Loucy (cell line): ENCODE results near the gene KRT31.

Experiments
- EZH2phosphoT487 ChIP-seq: fragments of 200-600 bp; IDR thresholded peaks from 2 replicates; pipeline ENCODE4 v1.6.1; 2018; ENCODE audit warnings: antibody characterized with exemption, mild to moderate bottlenecking, moderate library complexity, borderline replicate concordance
- TF ChIP-seq, protein P1 (sequence below): fragments of 200-600 bp; sonication (generic); conservative IDR thresholded peaks from 2 replicates; pipeline ENCODE4 v1.5.1; 2014; ENCODE audit warnings: mild to moderate bottlenecking, antibody characterized with exemption, low read length

- TF ChIP-seq, protein P1, sequence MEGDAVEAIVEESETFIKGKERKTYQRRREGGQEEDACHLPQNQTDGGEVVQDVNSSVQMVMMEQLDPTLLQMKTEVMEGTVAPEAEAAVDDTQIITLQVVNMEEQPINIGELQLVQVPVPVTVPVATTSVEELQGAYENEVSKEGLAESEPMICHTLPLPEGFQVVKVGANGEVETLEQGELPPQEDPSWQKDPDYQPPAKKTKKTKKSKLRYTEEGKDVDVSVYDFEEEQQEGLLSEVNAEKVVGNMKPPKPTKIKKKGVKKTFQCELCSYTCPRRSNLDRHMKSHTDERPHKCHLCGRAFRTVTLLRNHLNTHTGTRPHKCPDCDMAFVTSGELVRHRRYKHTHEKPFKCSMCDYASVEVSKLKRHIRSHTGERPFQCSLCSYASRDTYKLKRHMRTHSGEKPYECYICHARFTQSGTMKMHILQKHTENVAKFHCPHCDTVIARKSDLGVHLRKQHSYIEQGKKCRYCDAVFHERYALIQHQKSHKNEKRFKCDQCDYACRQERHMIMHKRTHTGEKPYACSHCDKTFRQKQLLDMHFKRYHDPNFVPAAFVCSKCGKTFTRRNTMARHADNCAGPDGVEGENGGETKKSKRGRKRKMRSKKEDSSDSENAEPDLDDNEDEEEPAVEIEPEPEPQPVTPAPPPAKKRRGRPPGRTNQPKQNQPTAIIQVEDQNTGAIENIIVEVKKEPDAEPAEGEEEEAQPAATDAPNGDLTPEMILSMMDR: no peak
- no peak for TF ChIP-seq EZH2phosphoT487
These were observed 9.7 kb downstream of the KRT31 start for GRCh38 chr17:41387670-41388069.
